Cardiac muscle cell (in vitro differentiated cells and primary cell): ENCODE data around the gene MAPT. TPM values are rescaled to one million over a fixed set of nuclear protein-coding genes. Genes with fewer than 3 reads are reported as not detected.

ENCODE experiments used
- DNase-seq, 2 donors: peaks; one replicate each; pipeline versions ENCODE4 v3.0.0 to v3.0.0-alpha.2; 2010 to 2017; ENCODE audit warnings: low read depth in 1 of 2, low spot score in 1 of 2
- H3K27ac ChIP-seq: fragments of 200-600 bp; sonication (generic); 2 replicates; pipeline ENCODE4 v1.5.1; 2016
- H3K27me3 ChIP-seq: fragments of 200-600 bp; sonication (generic); 2 replicates; pipeline ENCODE4 v1.6.0; 2016; ENCODE audit warnings: control low read depth
- H3K36me3 ChIP-seq: fragments of 200-600 bp; sonication (generic); 2 replicates; pipeline ENCODE4 v1.5.1; 2016; ENCODE audit warnings: control low read depth
- H3K4me1 ChIP-seq: fragments of 200-600 bp; sonication (generic); 2 replicates; pipeline ENCODE4 v1.8.1; 2017; ENCODE audit warnings: low read depth, mild to moderate bottlenecking, mixed run types
- H3K4me3 ChIP-seq: fragments of 200-600 bp; sonication (generic); 2 replicates; pipeline ENCODE4 v1.5.1; 2016; ENCODE audit warnings: mild to moderate bottlenecking
- H3K9me3 ChIP-seq: fragments of 200-600 bp; sonication (generic); 2 replicates; pipeline ENCODE4 v1.5.1; 2017; ENCODE audit warnings: low read depth, mild to moderate bottlenecking, control low read depth
- CTCF ChIP-seq: IDR thresholded peaks from 2 replicates; pipeline ENCODE4 v1.5.1; 2012; ENCODE audit warnings: low read depth, mild to moderate bottlenecking, low read length
- polyA plus RNA-seq: library from polyadenylated mRNA; unstranded; fragments of >200 nt; fragmentation: Nextera tagmentation; extraction: Ambion mirVana; gene quantifications from 2 replicates; pipeline ENCODE4 v1.2.1, GENCODE V29; 2016
- total RNA-seq: library from RNA; depleted of rRNA; stranded (reverse); fragments of >200 nt; gene quantifications from 2 replicates; pipeline ENCODE4 v1.2.3, GENCODE V29; 2016

The MAPT gene
- total and polyA plus RNA-seq, 2 experiments from 2014 or later, result 1.3 to 1.9 TPM

- Histone ChIP-seq H3K36me3 (no peaks in the 10 kb centered on the region), H3K4me3 (no peak overlapping the region), H3K27ac (no peak overlapping the region), H3K4me1 (no peaks in the 10 kb centered on the region), H3K27me3 (peaks cover 4% of the 10 kb centered on the region), H3K9me3 (no peaks in the 10 kb centered on the region)
- TF ChIP-seq CTCF, result no peak
- DNase-seq, result no peak
Measured at GRCh38 chr17:45871718-45872117, 22.6 kb upstream of the MAPT start.

GRCh38 chr17:45873728-45874127, 20.6 kb upstream of the MAPT start:
- DNase-seq, result no peak
- H3K4me3 ChIP-seq, result no peak overlapping the region
- peaks cover 13% of the 10 kb centered on the region for H3K27me3 ChIP-seq
- H3K27ac ChIP-seq, result no peak overlapping the region
- H3K9me3 ChIP-seq, result no peaks in the 10 kb centered on the region
- no peaks in the 10 kb centered on the region for H3K4me1 ChIP-seq
- no peaks in the 10 kb centered on the region for H3K36me3 ChIP-seq
- TF ChIP-seq CTCF, result no peak

- Histone ChIP-seq H3K27ac (no peak overlapping the region), H3K36me3 (no peaks in the 10 kb centered on the region), H3K27me3 (peaks cover 13% of the 10 kb centered on the region), H3K9me3 (no peaks in the 10 kb centered on the region), H3K4me3 (no peak overlapping the region), H3K4me1 (no peaks in the 10 kb centered on the region)
- DNase-seq, result no peak
- no peak for TF ChIP-seq CTCF
Measured at GRCh38 chr17:45874151-45874550, 20.2 kb upstream of the MAPT start.

- no peak overlapping the region for H3K27ac ChIP-seq
- no peak for DNase-seq
- H3K4me1 ChIP-seq, result no peaks in the 10 kb centered on the region
- H3K27me3 ChIP-seq, result peaks cover 19% of the 10 kb centered on the region
- TF ChIP-seq CTCF, result no peak
- no peaks in the 10 kb centered on the region for H3K36me3 ChIP-seq
- no peaks in the 10 kb centered on the region for H3K9me3 ChIP-seq
- H3K4me3 ChIP-seq, result no peak overlapping the region
Measured at GRCh38 chr17:45876539-45876938, 17.8 kb upstream of the MAPT start.

GRCh38 chr17:45877467-45877866, 16.9 kb upstream of the MAPT start:
- H3K9me3 ChIP-seq, result no peaks in the 10 kb centered on the region
- no peak for DNase-seq
- no peak overlapping the region for H3K4me3 ChIP-seq
- H3K27me3 ChIP-seq, result peaks cover 19% of the 10 kb centered on the region
- H3K27ac ChIP-seq, result no peak overlapping the region
- no peak for TF ChIP-seq CTCF
- H3K36me3 ChIP-seq, result no peaks in the 10 kb centered on the region
- no peaks in the 10 kb centered on the region for H3K4me1 ChIP-seq

- no peak overlapping the region for H3K27ac ChIP-seq
- no peak overlapping the region for H3K4me3 ChIP-seq
- no peaks in the 10 kb centered on the region for H3K9me3 ChIP-seq
- no peak for DNase-seq
- no peak for TF ChIP-seq CTCF
- no peaks in the 10 kb centered on the region for H3K36me3 ChIP-seq
- H3K4me1 ChIP-seq, result no peaks in the 10 kb centered on the region
- peaks cover 5% of the 10 kb centered on the region for H3K27me3 ChIP-seq
Measured at GRCh38 chr17:45883063-45883462, 11.3 kb upstream of the MAPT start.
